Skeletal muscle satellite cell (primary cell): ENCODE data around the gene PEX14.

Source experiments
- H3K27me3 ChIP-seq: 2 replicates; pipeline ENCODE4 v1.7.0; 2013; ENCODE audit warnings: low read length; ENCODE audit not compliant: control insufficient read depth, insufficient read depth
- H3K36me3 ChIP-seq: 2 replicates; pipeline ENCODE4 v1.7.0; 2013; ENCODE audit warnings: mild to moderate bottlenecking, control low read depth, low read length; ENCODE audit not compliant: insufficient read depth
- H3K4me1 ChIP-seq: 2 replicates; pipeline ENCODE4 v1.7.0; 2013; ENCODE audit warnings: low read length; ENCODE audit not compliant: control insufficient read depth, insufficient read depth
- H3K4me2 ChIP-seq: 2 replicates; pipeline ENCODE4 v1.7.0; 2013; ENCODE audit warnings: mild to moderate bottlenecking, low read length
- H3K4me3 ChIP-seq: 2 replicates; pipeline ENCODE4 v1.7.0; 2013; ENCODE audit warnings: low read length
- H3K9ac ChIP-seq: 2 replicates; pipeline ENCODE4 v1.7.0; 2013; ENCODE audit warnings: mild to moderate bottlenecking, low read depth, low read length, moderate library complexity
- H3K9me3 ChIP-seq: replicated peaks from 2 replicates; pipeline ENCODE4 v1.7.0; 2013; ENCODE audit warnings: mild to moderate bottlenecking, control low read depth, low read length

Gene PEX14

GRCh38 chr1:10663678-10664035 lies 188.9 kb downstream of the PEX14 start:
- no peak overlapping the region for H3K9ac ChIP-seq

GRCh38 chr1:10664251-10664650 lies 189.5 kb downstream of the PEX14 start:
- H3K9ac ChIP-seq: no peak overlapping the region
- no peaks in the 10 kb centered on the region for H3K9me3 ChIP-seq
- no peaks in the 10 kb centered on the region for H3K36me3 ChIP-seq
- H3K4me2 ChIP-seq: no peak overlapping the region
- H3K4me1 ChIP-seq: peaks cover 6% of the 10 kb centered on the region
- H3K4me3 ChIP-seq: no peak overlapping the region
- H3K27me3 ChIP-seq: peaks cover 11% of the 10 kb centered on the region

More at GRCh38 chr1:10663678-10664035, 188.9 kb downstream of the PEX14 start:
- peaks cover 11% of the 10 kb centered on the region for H3K27me3 ChIP-seq
- peaks cover 6% of the 10 kb centered on the region for H3K4me1 ChIP-seq
- peak overlapping the region; percentile 18 for H3K4me3 ChIP-seq
- no peaks in the 10 kb centered on the region for H3K36me3 ChIP-seq
- no peaks in the 10 kb centered on the region for H3K9me3 ChIP-seq
- H3K4me2 ChIP-seq: peak overlapping the region; percentile 31

- H3K4me2 ChIP-seq: no peak overlapping the region
These were observed 190.5 kb downstream of the PEX14 start for GRCh38 chr1:10665226-10665625.

GRCh38 chr1:10665930-10666850 lies 191.4 kb downstream of the PEX14 start:
- Histone ChIP-seq H3K9me3 (no peaks in the 10 kb centered on the region), H3K4me2 (no peak overlapping the region), H3K4me1 (peaks cover 6% of the 10 kb centered on the region), H3K9ac (no peak overlapping the region), H3K36me3 (no peaks in the 10 kb centered on the region), H3K4me3 (no peak overlapping the region), H3K27me3 (peaks cover 11% of the 10 kb centered on the region)

More at GRCh38 chr1:10665226-10665625, 190.5 kb downstream of the PEX14 start:
- Histone ChIP-seq H3K27me3 (peaks cover 11% of the 10 kb centered on the region), H3K36me3 (no peaks in the 10 kb centered on the region), H3K9ac (no peak overlapping the region), H3K9me3 (no peaks in the 10 kb centered on the region), H3K4me3 (no peak overlapping the region), H3K4me1 (peaks cover 6% of the 10 kb centered on the region)

- H3K9me3 ChIP-seq: no peaks in the 10 kb centered on the region
- no peak overlapping the region for H3K9ac ChIP-seq
- H3K4me2 ChIP-seq: no peak overlapping the region
- H3K27me3 ChIP-seq: peaks cover 11% of the 10 kb centered on the region
- peaks cover 4% of the 10 kb centered on the region for H3K4me1 ChIP-seq
- no peak overlapping the region for H3K4me3 ChIP-seq
- no peaks in the 10 kb centered on the region for H3K36me3 ChIP-seq
These were observed 193.4 kb downstream of the PEX14 start for GRCh38 chr1:10667861-10668761.

- Histone ChIP-seq H3K4me1 (no peaks in the 10 kb centered on the region), H3K9me3 (no peaks in the 10 kb centered on the region), H3K9ac (no peak overlapping the region), H3K36me3 (no peaks in the 10 kb centered on the region), H3K4me2 (no peak overlapping the region), H3K27me3 (peaks cover 10% of the 10 kb centered on the region), H3K4me3 (no peak overlapping the region)
These were observed 194.8 kb downstream of the PEX14 start for GRCh38 chr1:10669570-10669969.

- no peaks in the 10 kb centered on the region for H3K36me3 ChIP-seq
- H3K9ac ChIP-seq: no peak overlapping the region
- peaks cover 10% of the 10 kb centered on the region for H3K27me3 ChIP-seq
- H3K4me2 ChIP-seq: no peak overlapping the region
- no peak overlapping the region for H3K4me3 ChIP-seq
- no peaks in the 10 kb centered on the region for H3K4me1 ChIP-seq
- no peaks in the 10 kb centered on the region for H3K9me3 ChIP-seq
These were observed 195.4 kb downstream of the PEX14 start for GRCh38 chr1:10670190-10670589.

GRCh38 chr1:10671090-10671489 lies 196.3 kb downstream of the PEX14 start:
- peaks cover 5% of the 10 kb centered on the region for H3K27me3 ChIP-seq
- H3K4me3 ChIP-seq: no peak overlapping the region
- H3K9me3 ChIP-seq: no peaks in the 10 kb centered on the region
- H3K9ac ChIP-seq: no peak overlapping the region
- no peak overlapping the region for H3K4me2 ChIP-seq
- H3K4me1 ChIP-seq: no peaks in the 10 kb centered on the region
- H3K36me3 ChIP-seq: no peaks in the 10 kb centered on the region

GRCh38 chr1:10671622-10672342 lies 197.0 kb downstream of the PEX14 start:
- Histone ChIP-seq H3K36me3 (no peaks in the 10 kb centered on the region), H3K9me3 (no peaks in the 10 kb centered on the region), H3K9ac (no peak overlapping the region), H3K4me3 (no peak overlapping the region), H3K4me1 (no peaks in the 10 kb centered on the region), H3K27me3 (peaks cover 4% of the 10 kb centered on the region), H3K4me2 (no peak overlapping the region)

GRCh38 chr1:10672343-10673050 lies 197.7 kb downstream of the PEX14 start:
- Histone ChIP-seq H3K4me3 (no peak overlapping the region), H3K4me2 (no peak overlapping the region), H3K27me3 (peaks cover 4% of the 10 kb centered on the region), H3K9ac (no peak overlapping the region), H3K4me1 (no peaks in the 10 kb centered on the region), H3K36me3 (no peaks in the 10 kb centered on the region), H3K9me3 (no peaks in the 10 kb centered on the region)
